CD4-positive, alpha-beta T cell treated with Interleukin-17A for 1 hour (primary cell): ENCODE data around the gene DIRAS1.
"Not testable (repeated sequence)": the region's sequence is repeated elsewhere in the genome, so short reads cannot be mapped to it uniquely, and the experiment has no call there.

Experiments used
- DNase-seq: peaks from one replicate; pipeline ENCODE4 v3.0.0-alpha.2; 2020

Gene DIRAS1

GRCh38 chr19:2703691-2704216 is 17.4 kb downstream of the DIRAS1 start:
- no peak for DNase-seq

GRCh38 chr19:2703077-2703437 is 18.1 kb downstream of the DIRAS1 start:
- DNase-seq: no peak

- peak; percentile 94 for DNase-seq
Observed at GRCh38 chr19:2702170-2703076, 18.7 kb downstream of the DIRAS1 start, which contains the start of gene GNG7. Gene GNG7 (minus strand): TSS chr19:2702694. CDS start chr19:2520688, 182,006 bp downstream.

- DNase-seq: no peak
Observed at GRCh38 chr19:2701361-2702169, 19.6 kb downstream of the DIRAS1 start.

GRCh38 chr19:2700660-2701360 is 20.4 kb downstream of the DIRAS1 start:
- no peak for DNase-seq

- no peak for DNase-seq
Observed at GRCh38 chr19:2699413-2700140, 21.6 kb downstream of the DIRAS1 start.

GRCh38 chr19:2694196-2694595 is 27.0 kb downstream of the DIRAS1 start:
- no peak for DNase-seq

- no peak for DNase-seq
Observed at GRCh38 chr19:2693492-2694160, 27.5 kb downstream of the DIRAS1 start.

- no peak for DNase-seq
Observed at GRCh38 chr19:2691951-2692350, 29.2 kb downstream of the DIRAS1 start.

- DNase-seq: no peak
Observed at GRCh38 chr19:2690856-2691255, 30.3 kb downstream of the DIRAS1 start.

GRCh38 chr19:2686360-2686759 is 34.8 kb downstream of the DIRAS1 start:
- no peak for DNase-seq

- DNase-seq: no peak
Observed at GRCh38 chr19:2685204-2685704, 35.9 kb downstream of the DIRAS1 start.

- DNase-seq: no peak
Observed at GRCh38 chr19:2683430-2684003, 37.7 kb downstream of the DIRAS1 start.

GRCh38 chr19:2680808-2681207 is 40.4 kb downstream of the DIRAS1 start:
- DNase-seq: no peak

- DNase-seq: no peak
Observed at GRCh38 chr19:2679439-2679838, 41.7 kb downstream of the DIRAS1 start.

GRCh38 chr19:2678948-2679347 is 42.2 kb downstream of the DIRAS1 start:
- not testable (repeated sequence) for DNase-seq

GRCh38 chr19:2678044-2678671 is 43.0 kb downstream of the DIRAS1 start:
- DNase-seq: peak; percentile 15

- DNase-seq: no peak
Observed at GRCh38 chr19:2676823-2677222, 44.3 kb downstream of the DIRAS1 start.

GRCh38 chr19:2675892-2676291 is 45.3 kb downstream of the DIRAS1 start:
- no peak for DNase-seq

- no peak for DNase-seq
Observed at GRCh38 chr19:2670217-2670616, 51.0 kb downstream of the DIRAS1 start.
